Transverse colon (tissue), 3 donors: ENCODE data around the gene UBA6.

ENCODE experiments used
- EP300 ChIP-seq: sonication (generic); formaldehyde crosslinking; IDR thresholded peaks from one replicate; pipeline ENCODE4 v1.6.1; 2017; ENCODE audit warnings: antibody characterized with exemption, low read depth
- TF ChIP-seq, protein P1 (sequence below), 5 experiments: fragments of 200-600 bp in 3 of 5; fragments of 450-650 bp in 2 of 5; sonication (generic) in 3 of 5; IDR thresholded peaks; 1 replicate in 2 of 5; 2 replicates in 3 of 5; pipeline ENCODE4 v1.5.1; 2016 to 2017; ENCODE audit warnings: antibody characterized with exemption in 5 of 5, inconsistent platforms in 3 of 5, mild to moderate bottlenecking in 2 of 5, moderate library complexity in 1 of 5

DNA sequence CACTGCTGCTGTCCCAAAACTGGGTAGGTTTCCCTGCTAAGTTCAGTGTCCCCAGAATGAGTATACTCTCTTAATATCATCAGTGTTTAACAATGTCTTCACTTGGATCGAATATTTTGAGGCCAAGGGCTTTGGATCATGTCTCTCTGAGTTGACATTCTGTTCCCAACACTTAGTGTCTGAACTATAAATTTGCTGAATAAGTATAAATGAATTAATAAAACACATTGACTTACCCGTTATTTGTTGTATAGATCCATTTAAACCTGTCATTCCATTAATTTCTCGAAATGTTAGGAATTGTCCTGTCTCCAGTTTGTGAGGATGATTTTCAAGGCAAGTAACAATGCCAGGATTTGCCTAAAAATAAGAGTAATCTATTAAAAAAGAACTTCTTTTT is 32.6 kb downstream of the UBA6 start:
- TF ChIP-seq, protein P1, sequence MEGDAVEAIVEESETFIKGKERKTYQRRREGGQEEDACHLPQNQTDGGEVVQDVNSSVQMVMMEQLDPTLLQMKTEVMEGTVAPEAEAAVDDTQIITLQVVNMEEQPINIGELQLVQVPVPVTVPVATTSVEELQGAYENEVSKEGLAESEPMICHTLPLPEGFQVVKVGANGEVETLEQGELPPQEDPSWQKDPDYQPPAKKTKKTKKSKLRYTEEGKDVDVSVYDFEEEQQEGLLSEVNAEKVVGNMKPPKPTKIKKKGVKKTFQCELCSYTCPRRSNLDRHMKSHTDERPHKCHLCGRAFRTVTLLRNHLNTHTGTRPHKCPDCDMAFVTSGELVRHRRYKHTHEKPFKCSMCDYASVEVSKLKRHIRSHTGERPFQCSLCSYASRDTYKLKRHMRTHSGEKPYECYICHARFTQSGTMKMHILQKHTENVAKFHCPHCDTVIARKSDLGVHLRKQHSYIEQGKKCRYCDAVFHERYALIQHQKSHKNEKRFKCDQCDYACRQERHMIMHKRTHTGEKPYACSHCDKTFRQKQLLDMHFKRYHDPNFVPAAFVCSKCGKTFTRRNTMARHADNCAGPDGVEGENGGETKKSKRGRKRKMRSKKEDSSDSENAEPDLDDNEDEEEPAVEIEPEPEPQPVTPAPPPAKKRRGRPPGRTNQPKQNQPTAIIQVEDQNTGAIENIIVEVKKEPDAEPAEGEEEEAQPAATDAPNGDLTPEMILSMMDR (IDR thresholded peaks at IDR 0.05), result no peak
- TF ChIP-seq EP300, result no peak
